HPDE6-E6E7 (cell line): ENCODE measurements around the gene MS4A6A.
"Not testable (repeated sequence)": the region's sequence is repeated elsewhere in the genome, so short reads cannot be mapped to it uniquely, and the experiment has no call there.

Experiments used
- DNase-seq: peaks from one replicate; pipeline ENCODE4 v3.0.0; 2011; ENCODE audit warnings: missing footprints; ENCODE audit errors: extremely low spot score

Gene MS4A6A

GRCh38 chr11:60129853-60130252, 53.0 kb downstream of the MS4A6A start:
- no peak for DNase-seq

- not testable (repeated sequence) for DNase-seq
These were observed 54.0 kb downstream of the MS4A6A start for GRCh38 chr11:60128866-60129265.

- DNase-seq = no peak
These were observed 54.5 kb downstream of the MS4A6A start for GRCh38 chr11:60128376-60128775.

- no peak for DNase-seq
These were observed 55.5 kb downstream of the MS4A6A start for GRCh38 chr11:60127311-60127811.

- no peak for DNase-seq
These were observed 56.8 kb downstream of the MS4A6A start for GRCh38 chr11:60125956-60126585.

DNA sequence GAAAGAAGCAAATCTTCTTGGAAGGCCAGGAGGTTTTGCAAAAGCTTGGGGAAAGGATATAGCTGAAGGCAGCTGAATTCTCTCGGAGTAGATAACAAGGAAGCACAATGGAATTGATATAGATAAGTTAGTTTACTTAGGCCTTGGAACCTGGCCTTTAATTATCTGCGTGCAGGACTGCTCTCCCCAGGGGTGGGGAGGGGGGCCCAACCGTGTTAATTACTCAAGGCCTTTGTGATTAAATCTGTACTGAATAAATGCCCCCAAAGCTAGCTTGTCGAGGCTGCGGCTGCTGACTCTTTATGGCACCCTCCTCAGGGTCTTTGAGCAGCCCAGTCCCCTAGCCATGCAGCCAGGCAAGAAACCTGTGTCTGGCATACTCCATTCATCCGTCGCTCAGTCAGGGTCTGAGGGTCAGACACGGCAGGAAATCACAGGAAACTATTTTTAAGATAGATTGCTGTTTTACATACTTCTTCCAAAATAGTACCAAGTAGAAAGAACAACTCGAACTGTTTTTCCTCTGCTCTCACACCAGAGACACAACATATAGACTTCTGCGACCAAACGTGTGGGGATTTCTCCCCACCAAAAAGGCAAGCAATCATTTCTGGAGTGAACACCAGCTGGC, 58.0 kb downstream of the MS4A6A start:
- no peak for DNase-seq
